H1 (cell line): ENCODE results near the gene KIF4A. TPM values are rescaled to one million over a fixed set of nuclear protein-coding genes. Genes with fewer than 3 reads are reported as not detected.

Experiments used
- CTCF ChIA-PET: fragments of 300-600 bp; sonication (Branson Sonifier 250); formaldehyde crosslinking; loops from one replicate; lab custom pipeline; 2021; ENCODE audit not compliant: partially characterized antibody; lab: Charles Lee
- POLR2A ChIA-PET: fragments of 300-600 bp; sonication (Branson Sonifier 250); formaldehyde crosslinking; loops from one replicate; lab custom pipeline; 2021; ENCODE audit warnings: inconsistent platforms; ENCODE audit not compliant: partially characterized antibody; lab: Charles Lee
- DNase-seq, 2 experiments: peaks; one replicate each; pipeline versions ENCODE4 v3.0.0 to v3.0.0-alpha.2; 2010 to 2022; ENCODE audit warnings: low spot score in 2 of 2, low read depth in 1 of 2, mixed read lengths in 1 of 2
- FAIRE-seq: peaks from 2 replicates; lab custom pipeline; 2011; peaks lifted over from hg19 to GRCh38; lab: Jason Lieb, UNC
- H2AFZ ChIP-seq: 2 replicates; pipeline ENCODE4 v1.8.1; 2012; ENCODE audit warnings: low read length, inconsistent platforms
- H2AK5ac ChIP-seq: 2 replicates; pipeline ENCODE4 v1.6.1; 2013; ENCODE audit warnings: low read depth, low read length
- H2BK120ac ChIP-seq: replicated peaks from 2 replicates; pipeline ENCODE3; 2013; ENCODE audit warnings: low read depth, low read length, inconsistent platforms
- H2BK12ac ChIP-seq: 2 replicates; pipeline ENCODE4 v1.6.1; 2013; ENCODE audit warnings: low read depth, low read length
- H2BK15ac ChIP-seq: 2 replicates; pipeline ENCODE4 v1.6.1; 2013; ENCODE audit warnings: low read length
- H2BK20ac ChIP-seq: 2 replicates; pipeline ENCODE4 v1.6.1; 2013; ENCODE audit warnings: low read length
- H2BK5ac ChIP-seq: 2 replicates; pipeline ENCODE4 v1.6.1; 2013; ENCODE audit warnings: low read depth, low read length
- H3K14ac ChIP-seq: 2 replicates; pipeline ENCODE4 v1.6.1; 2013; ENCODE audit warnings: inconsistent platforms; ENCODE audit not compliant: insufficient read length
- H3K18ac ChIP-seq: 2 replicates; pipeline ENCODE4 v1.6.1; 2013; ENCODE audit warnings: low read length; ENCODE audit errors: extremely low read depth
- H3K23ac ChIP-seq: 2 replicates; pipeline ENCODE4 v1.6.1; 2013; ENCODE audit warnings: inconsistent platforms; ENCODE audit not compliant: insufficient read length
- H3K23me2 ChIP-seq: 2 replicates; pipeline ENCODE4 v1.6.1; 2013; ENCODE audit warnings: low read depth, low read length
- H3K27ac ChIP-seq: 2 replicates; pipeline ENCODE4 v1.6.1; 2011; ENCODE audit warnings: low read depth, low read length, inconsistent platforms
- H3K27me3 ChIP-seq, 4 experiments: replicated peaks in 1 of 4; 1 replicate in 1 of 4; 2 replicates in 3 of 4; pipeline versions ENCODE4 v1.6.1 to v1.8.1; 2011 to 2013; ENCODE audit warnings: low read length in 3 of 4, mild to moderate bottlenecking in 3 of 4, inconsistent platforms in 2 of 4, mixed read lengths in 2 of 4, moderate library complexity in 1 of 4; ENCODE audit not compliant: control insufficient read depth in 3 of 4, insufficient read depth in 3 of 4; ENCODE audit errors: extremely low read depth in 1 of 4
- H3K36me3 ChIP-seq, 4 experiments: 2 replicates each; pipeline versions ENCODE4 v1.6.1 to v1.8.1; 2011 to 2013; ENCODE audit warnings: mild to moderate bottlenecking in 4 of 4, low read length in 3 of 4, moderate library complexity in 2 of 4, control low read depth in 1 of 4, inconsistent platforms in 1 of 4; ENCODE audit not compliant: insufficient read depth in 4 of 4, control insufficient read depth in 2 of 4
- H3K4ac ChIP-seq: replicated peaks from 2 replicates; pipeline ENCODE3; 2013; ENCODE audit warnings: low read length, low read depth, mixed read lengths, inconsistent platforms; ENCODE audit not compliant: insufficient read length
- H3K4me1 ChIP-seq, 4 experiments: replicated peaks in 1 of 4; 1 replicate in 1 of 4; 2 replicates in 3 of 4; pipeline versions ENCODE4 v1.6.1 to v1.8.1; 2011 to 2013; ENCODE audit warnings: low read length in 3 of 4, inconsistent platforms in 2 of 4, mixed read lengths in 1 of 4; ENCODE audit not compliant: insufficient read depth in 4 of 4, control insufficient read depth in 3 of 4
- H3K4me2 ChIP-seq, 2 experiments: 2 replicates each; pipeline versions ENCODE4 v1.6.1 to v1.8.1; 2011 to 2013; ENCODE audit warnings: low read depth in 2 of 2, low read length in 2 of 2, control low read depth in 1 of 2, inconsistent platforms in 1 of 2, mild to moderate bottlenecking in 1 of 2; ENCODE audit not compliant: insufficient read depth in 1 of 2
- H3K4me3 ChIP-seq, 4 experiments: fragments of 200-600, 300-600 bp in 1 of 4; sonication (generic), shearing (Covaris generic), sonication (Bioruptor Twin) in 1 of 4; 2 replicates each; pipeline versions ENCODE4 v1.5.1 to v1.8.1; 2011 to 2016; ENCODE audit warnings: low read length in 4 of 4, low read depth in 3 of 4, control low read depth in 2 of 4, inconsistent platforms in 2 of 4, mild to moderate bottlenecking in 2 of 4, mixed read lengths in 1 of 4, moderate library complexity in 1 of 4; ENCODE audit not compliant: insufficient read depth in 2 of 4; ENCODE audit errors: extremely low read depth in 1 of 4
- H3K56ac ChIP-seq: replicated peaks from 2 replicates; pipeline ENCODE3; 2013; ENCODE audit warnings: low read depth, mild to moderate bottlenecking, mixed read lengths, low read length, inconsistent platforms; ENCODE audit not compliant: insufficient read length
- H3K79me1 ChIP-seq: 2 replicates; pipeline ENCODE4 v1.6.1; 2013; ENCODE audit warnings: low read depth, low read length, control low read depth
- H3K79me2 ChIP-seq, 2 experiments: 2 replicates each; pipeline versions ENCODE4 v1.6.1 to v1.8.1; 2012 to 2013; ENCODE audit warnings: low read length in 2 of 2, mild to moderate bottlenecking in 2 of 2, inconsistent platforms in 1 of 2; ENCODE audit not compliant: insufficient read depth in 2 of 2, control insufficient read depth in 1 of 2
- H3K9ac ChIP-seq, 4 experiments: replicated peaks in 1 of 4; 1 replicate in 1 of 4; 2 replicates in 3 of 4; pipeline versions ENCODE4 v1.6.1 to v1.8.1; 2011 to 2013; ENCODE audit warnings: low read depth in 3 of 4, low read length in 3 of 4, control low read depth in 2 of 4, mild to moderate bottlenecking in 2 of 4, moderate library complexity in 2 of 4, inconsistent platforms in 1 of 4; ENCODE audit errors: extremely low read depth in 1 of 4
- H3K9me3 ChIP-seq, 2 experiments: 2 replicates each; pipeline versions ENCODE4 v1.6.1 to v1.8.1; 2012 to 2013; ENCODE audit warnings: mild to moderate bottlenecking in 2 of 2, moderate library complexity in 2 of 2, control low read depth in 1 of 2, inconsistent platforms in 1 of 2, low read depth in 1 of 2, low read length in 1 of 2, mixed read lengths in 1 of 2; ENCODE audit not compliant: insufficient read depth in 2 of 2
- H4K20me1 ChIP-seq, 2 experiments: replicated peaks in 1 of 2; 2 replicates each; pipeline versions ENCODE3 to v1.8.1; 2011 to 2013; ENCODE audit warnings: inconsistent platforms in 2 of 2, low read length in 2 of 2, mild to moderate bottlenecking in 1 of 2; ENCODE audit not compliant: insufficient read depth in 2 of 2, control insufficient read depth in 1 of 2
- H4K5ac ChIP-seq: 2 replicates; pipeline ENCODE4 v1.6.1; 2013; ENCODE audit warnings: low read length, low read depth, mixed read lengths, inconsistent platforms; ENCODE audit not compliant: insufficient read length
- H4K8ac ChIP-seq: 2 replicates; pipeline ENCODE4 v1.8.0; 2013; ENCODE audit warnings: mild to moderate bottlenecking, moderate library complexity, low read length, inconsistent platforms; ENCODE audit not compliant: insufficient read depth; ENCODE audit errors: extremely low read depth
- H4K91ac ChIP-seq: replicated peaks from 2 replicates; pipeline ENCODE3; 2013; ENCODE audit warnings: low read length, mixed read lengths, inconsistent platforms; ENCODE audit not compliant: insufficient read length
- ASH2L ChIP-seq: fragments of 200-600, 300-600 bp; sonication (generic); IDR thresholded peaks from one replicate; pipeline ENCODE4 v1.7.1; 2017; ENCODE audit warnings: low read length
- ATF2 ChIP-seq: IDR thresholded peaks from 2 replicates; pipeline ENCODE4 v1.6.1; 2012; ENCODE audit warnings: low read length, inconsistent platforms
- CEBPB ChIP-seq: IDR thresholded peaks from 2 replicates; pipeline ENCODE4 v1.6.1; 2012; ENCODE audit warnings: low read depth, low read length
- CHD1 ChIP-seq: IDR thresholded peaks from 2 replicates; pipeline ENCODE4 v1.6.1; 2012; ENCODE audit warnings: low read depth, low read length, improper control_type of control experiment
- CHD2 ChIP-seq: IDR thresholded peaks from 2 replicates; pipeline ENCODE4 v1.6.1; 2012; ENCODE audit warnings: low read length, improper control_type of control experiment
- CTCF ChIP-seq, 3 experiments: IDR thresholded peaks; 1 replicate in 2 of 3; 2 replicates in 1 of 3; pipeline versions ENCODE4 v1.5.1 to v1.6.1; 2011; ENCODE audit warnings: low read length in 3 of 3, mild to moderate bottlenecking in 3 of 3, inconsistent platforms in 2 of 3, low read depth in 1 of 3, moderate library complexity in 1 of 3; ENCODE audit not compliant: insufficient read depth in 1 of 3; ENCODE audit errors: control extremely low read depth in 1 of 3
- SP1 ChIP-seq: IDR thresholded peaks from 2 replicates; pipeline ENCODE4 v1.6.1; 2011; ENCODE audit warnings: low read depth, low read length
- SP4 ChIP-seq: IDR thresholded peaks from 2 replicates; pipeline ENCODE4 v1.6.1; 2012; ENCODE audit warnings: low read length, inconsistent platforms
- TAF1 ChIP-seq: IDR thresholded peaks from 2 replicates; pipeline ENCODE4 v1.6.1; 2011; ENCODE audit warnings: mild to moderate bottlenecking, low read depth, low read length
- TAF7 ChIP-seq: optimal IDR thresholded peaks from 2 replicates; pipeline ENCODE3; 2011; ENCODE audit warnings: low read depth, mild to moderate bottlenecking, inconsistent platforms, low read length, moderate library complexity, borderline replicate concordance
- polyA plus RNA-seq, 7 experiments: library from polyadenylated mRNA; depleted of rRNA in 3 of 7; stranded (reverse) in 5 of 7; unstranded in 2 of 7; fragments of >200 nt in 5 of 7; fragments of 200-250 nt in 2 of 7; gene quantifications; 1 replicate in 5 of 7; 2 replicates in 1 of 7; 4 replicates in 1 of 7; pipeline versions ENCODE4 v1.2.1 to v1.2.3, GENCODE V29; 2011 to 2013; ENCODE audit warnings: missing spikeins in 2 of 7, mixed read lengths in 2 of 7
- total RNA-seq: library from RNA; stranded (reverse); fragmentation: NEBNext Ultra II Directional; extraction: Animal tissue kit (Norgen Biotek cat#: 25700); gene quantifications from 2 replicates; pipeline ENCODE4 v1.2.1, GENCODE V29; 2021

KIF4A gene
- total and polyA plus RNA-seq, 2 of the 8 experiments (the other 6 are each of a cell fraction or from before 2014, with no cell fraction given): 10.9 to 35.7 TPM

GRCh38 chrX:70464051-70464450 is 174.1 kb downstream of the KIF4A start (continued):
- TF ChIP-seq CHD1: no peak

- no peak overlapping the region for H4K8ac ChIP-seq
- no peaks in the 10 kb centered on the region for H3K4me1 ChIP-seq
- H3K56ac ChIP-seq: no peak overlapping the region
- no peak overlapping the region for H3K9ac ChIP-seq
- peaks cover 0 to 88% of the 10 kb centered on the region in 2 experiments; a peak in 2 of 4 replicates for H3K79me2 ChIP-seq
- no peak overlapping the region for H3K4ac ChIP-seq
- H3K23me2 ChIP-seq: no peaks in the 10 kb centered on the region
- H3K4me3 ChIP-seq: no peak overlapping the region
- no peak for FAIRE-seq
- DNase-seq: no peak
- H2AK5ac ChIP-seq: no peak overlapping the region
- peaks cover 0 to 8% (median under 1%) of the 10 kb centered on the region in 4 experiments; a peak in 1 of 8 replicates for H3K36me3 ChIP-seq
- H2BK12ac ChIP-seq: no peak overlapping the region
- H3K18ac ChIP-seq: no peak overlapping the region
- no peak overlapping the region for H2BK15ac ChIP-seq
- no peaks in the 10 kb centered on the region for H3K27me3 ChIP-seq
- no peak overlapping the region for H2BK20ac ChIP-seq
- no peak overlapping the region for H3K23ac ChIP-seq
- H4K91ac ChIP-seq: no peak overlapping the region
- CTCF ChIA-PET: no interaction called here
- no peak overlapping the region for H4K5ac ChIP-seq
- no peak overlapping the region for H2BK5ac ChIP-seq
- no peak overlapping the region for H3K14ac ChIP-seq
- H3K4me2 ChIP-seq: no peak overlapping the region
- H4K20me1 ChIP-seq: peaks cover 0 to 4% of the 10 kb centered on the region in 2 experiments
- H3K79me1 ChIP-seq: no peaks in the 10 kb centered on the region
- no peak overlapping the region for H2AFZ ChIP-seq
- H3K27ac ChIP-seq: no peak overlapping the region
- no peak overlapping the region for H2BK120ac ChIP-seq
- H3K9me3 ChIP-seq: no peaks in the 10 kb centered on the region
- POLR2A ChIA-PET: interaction anchor here (1.1 kb wide), 1 partner anchor 11 kb away, joined by 5 read pairs; no protein-coding TSS in a partner anchor
- no peak for TF ChIP-seq SP4
- TF ChIP-seq TAF1: no peak
- TF ChIP-seq ASH2L: no peak
- no peak for TF ChIP-seq SP1
- no peak for TF ChIP-seq CHD2
- no peak for TF ChIP-seq CEBPB
- no peak for TF ChIP-seq TAF7
- TF ChIP-seq CTCF (IDR thresholded peaks at IDR 0.05; ENCODE audit: control extremely low read depth in 1 of 3, insufficient read depth in 1 of 3, low read depth in 1 of 3, low read length in 3 of 3): no peak
- no peak for TF ChIP-seq ATF2
Observed at GRCh38 chrX:70466968-70467367, 177.1 kb downstream of the KIF4A start.
